Sigmoid colon (tissue), 7 donors: ENCODE measurements around the gene MAMSTR. TPM values are rescaled to one million over a fixed set of nuclear protein-coding genes. Genes with fewer than 3 reads are reported as not detected.

Experiments used
- DNase-seq: peaks from one replicate; pipeline ENCODE4 v3.0.0-alpha.2; 2019
- H3K27ac ChIP-seq, 4 donors: fragments of 200-600 bp; sonication (generic); one replicate each; pipeline ENCODE4 v1.5.1; 2016 to 2019; ENCODE audit warnings: mild to moderate bottlenecking in 1 of 4
- H3K27me3 ChIP-seq, 3 donors: fragments of 200-600 bp; sonication (generic); one replicate each; pipeline ENCODE4 v1.5.1; 2019; ENCODE audit warnings: mild to moderate bottlenecking in 1 of 3
- H3K36me3 ChIP-seq, 4 donors: fragments of 200-600 bp; sonication (generic); one replicate each; pipeline ENCODE4 v1.5.1; 2016 to 2019
- H3K4me1 ChIP-seq, 4 donors: fragments of 200-600 bp; sonication (generic); one replicate each; pipeline ENCODE4 v1.5.1; 2017 to 2019
- H3K4me3 ChIP-seq, 4 donors: fragments of 200-600 bp; sonication (generic); one replicate each; pipeline ENCODE4 v1.5.1; 2017 to 2019; ENCODE audit warnings: mild to moderate bottlenecking in 2 of 4, moderate library complexity in 1 of 4
- H3K9me3 ChIP-seq, 4 donors: fragments of 200-600 bp in 3 of 4; sonication (generic) in 3 of 4; one replicate each; pipeline versions ENCODE4 v1.5.1 to v1.6.1; 2013 to 2019
- EP300 ChIP-seq, 4 donors: sonication (generic); formaldehyde crosslinking; IDR thresholded peaks; one replicate each; pipeline ENCODE4 v1.6.1; 2017; ENCODE audit warnings: antibody characterized with exemption in 4 of 4
- POLR2A ChIP-seq, 2 donors: fragments of 450-650 bp; IDR thresholded peaks; one replicate each; pipeline ENCODE4 v1.6.1; 2016; ENCODE audit warnings: antibody characterized with exemption in 2 of 2, mild to moderate bottlenecking in 2 of 2, moderate library complexity in 2 of 2
- POLR2AphosphoS5 ChIP-seq, 4 donors: sonication (generic); formaldehyde crosslinking; IDR thresholded peaks; one replicate each; pipeline ENCODE4 v1.6.1; 2017; ENCODE audit warnings: antibody characterized with exemption in 4 of 4
- WGBS, 2 donors: extraction: QIAGEN DNeasy Blood & Tissue Kit; methylation state at CpG; one replicate each; pipeline ENCODE4 v1.1.7; 2013; 5-methylcytosine and 5-hydroxymethylcytosine counted together
- intact Hi-C: fragments of 100-400 bp; cut with DNase I; formaldehyde crosslinking; loops from one replicate; pipeline ENCODE4 v1.15.1; 2023
- polyA plus RNA-seq, 3 donors: library from polyadenylated mRNA; stranded (reverse); fragments of 200-250 nt; gene quantifications; one replicate each; pipeline ENCODE4 v1.2.3, GENCODE V29; 2013
- total RNA-seq, 4 donors: library from RNA; depleted of rRNA; stranded (reverse); fragments of >200 nt; gene quantifications; one replicate each; pipeline ENCODE4 v1.1.0, GENCODE V29; 2016
- TF ChIP-seq, protein P1 (sequence below), 4 experiments: fragments of 450-650 bp in 3 of 4; fragments of 200-600 bp in 1 of 4; IDR thresholded peaks; one replicate each; pipeline ENCODE4 v1.5.1; 2016 to 2019; ENCODE audit warnings: antibody characterized with exemption in 4 of 4, mild to moderate bottlenecking in 3 of 4, moderate library complexity in 2 of 4
- donor health status: healthy with polysubstance abuse.
- donor health status: Bipolar disorder and iron deficiency.
- donor health status: healthy.

Gene MAMSTR
- total and polyA plus RNA-seq, 7 donors = 0.69 to 1.8 (median 0.89) TPM; not detected in 1

DNA sequence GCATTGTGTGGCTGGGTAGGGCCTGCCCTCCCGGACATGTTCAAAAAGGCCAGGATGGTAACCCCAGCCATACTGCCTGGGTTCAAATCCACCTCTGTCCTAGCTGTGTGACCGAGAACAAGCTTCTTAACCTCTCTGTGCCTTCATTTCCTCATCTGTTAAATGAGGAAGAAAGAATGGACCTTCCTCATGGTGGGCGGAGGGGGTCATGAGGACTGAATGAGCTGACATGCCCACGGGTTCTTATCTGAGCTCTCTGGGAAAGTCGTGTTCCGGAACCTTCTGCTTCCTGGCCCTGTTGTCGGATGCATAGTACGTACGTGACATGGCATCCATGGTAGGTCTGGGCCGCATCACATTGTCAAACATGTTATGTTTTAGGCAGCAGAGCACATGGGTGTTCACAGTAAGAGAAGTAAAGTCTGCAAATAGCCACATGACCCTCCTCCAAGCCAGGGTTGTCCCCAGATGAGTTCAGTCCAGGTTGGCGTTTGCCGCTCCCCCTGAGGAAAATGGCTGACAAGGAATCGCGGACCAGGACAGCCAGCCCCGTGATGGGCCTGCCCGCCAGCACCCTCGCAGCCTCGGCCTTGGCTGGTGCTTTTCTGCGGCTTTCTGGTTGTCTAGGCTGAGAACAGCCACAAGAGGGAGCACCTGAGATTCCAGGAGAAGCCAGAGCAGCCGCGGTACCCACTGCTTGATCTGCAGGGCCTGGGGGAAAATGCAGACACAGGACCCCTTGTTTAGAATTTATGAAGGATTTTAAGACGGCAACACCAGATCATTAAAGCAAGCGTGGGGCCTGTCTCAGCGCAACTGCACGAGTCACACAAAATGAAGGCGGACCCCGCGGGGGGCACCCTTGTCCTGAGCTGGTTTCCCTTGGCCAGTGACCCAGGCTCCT, 44.4 kb downstream of the MAMSTR start:
- TF ChIP-seq, protein P1, sequence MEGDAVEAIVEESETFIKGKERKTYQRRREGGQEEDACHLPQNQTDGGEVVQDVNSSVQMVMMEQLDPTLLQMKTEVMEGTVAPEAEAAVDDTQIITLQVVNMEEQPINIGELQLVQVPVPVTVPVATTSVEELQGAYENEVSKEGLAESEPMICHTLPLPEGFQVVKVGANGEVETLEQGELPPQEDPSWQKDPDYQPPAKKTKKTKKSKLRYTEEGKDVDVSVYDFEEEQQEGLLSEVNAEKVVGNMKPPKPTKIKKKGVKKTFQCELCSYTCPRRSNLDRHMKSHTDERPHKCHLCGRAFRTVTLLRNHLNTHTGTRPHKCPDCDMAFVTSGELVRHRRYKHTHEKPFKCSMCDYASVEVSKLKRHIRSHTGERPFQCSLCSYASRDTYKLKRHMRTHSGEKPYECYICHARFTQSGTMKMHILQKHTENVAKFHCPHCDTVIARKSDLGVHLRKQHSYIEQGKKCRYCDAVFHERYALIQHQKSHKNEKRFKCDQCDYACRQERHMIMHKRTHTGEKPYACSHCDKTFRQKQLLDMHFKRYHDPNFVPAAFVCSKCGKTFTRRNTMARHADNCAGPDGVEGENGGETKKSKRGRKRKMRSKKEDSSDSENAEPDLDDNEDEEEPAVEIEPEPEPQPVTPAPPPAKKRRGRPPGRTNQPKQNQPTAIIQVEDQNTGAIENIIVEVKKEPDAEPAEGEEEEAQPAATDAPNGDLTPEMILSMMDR (IDR thresholded peaks at IDR 0.05) = peak; percentile 81 to 91 (median 86)
- TF ChIP-seq POLR2A (IDR thresholded peaks at IDR 0.05) (no peak), EP300 (IDR thresholded peaks at IDR 0.05) (no peak), POLR2AphosphoS5 (IDR thresholded peaks at IDR 0.05) (peak in 1 of 4 donors; percentile 15)
- 42 to 43% methylated on average over 28 of the region's 28 CpGs for WGBS, 2 donors
- DNase-seq = peak; percentile 92
- Histone ChIP-seq H3K4me1 (peaks cover 0 to 12% (median 9%) of the 10 kb centered on the region in 4 donors), H3K27ac (peak overlapping the region in 1 of 4 donors; percentile 20), H3K27me3 (no peaks in the 10 kb centered on the region), H3K9me3 (no peaks in the 10 kb centered on the region), H3K4me3 (no peak overlapping the region), H3K36me3 (no peaks in the 10 kb centered on the region)
- intact Hi-C loops = loop anchor here (2.0 kb wide), 3 partner anchors 28 to 64 kb away; partner anchors contain the start of gene CA11

DNA sequence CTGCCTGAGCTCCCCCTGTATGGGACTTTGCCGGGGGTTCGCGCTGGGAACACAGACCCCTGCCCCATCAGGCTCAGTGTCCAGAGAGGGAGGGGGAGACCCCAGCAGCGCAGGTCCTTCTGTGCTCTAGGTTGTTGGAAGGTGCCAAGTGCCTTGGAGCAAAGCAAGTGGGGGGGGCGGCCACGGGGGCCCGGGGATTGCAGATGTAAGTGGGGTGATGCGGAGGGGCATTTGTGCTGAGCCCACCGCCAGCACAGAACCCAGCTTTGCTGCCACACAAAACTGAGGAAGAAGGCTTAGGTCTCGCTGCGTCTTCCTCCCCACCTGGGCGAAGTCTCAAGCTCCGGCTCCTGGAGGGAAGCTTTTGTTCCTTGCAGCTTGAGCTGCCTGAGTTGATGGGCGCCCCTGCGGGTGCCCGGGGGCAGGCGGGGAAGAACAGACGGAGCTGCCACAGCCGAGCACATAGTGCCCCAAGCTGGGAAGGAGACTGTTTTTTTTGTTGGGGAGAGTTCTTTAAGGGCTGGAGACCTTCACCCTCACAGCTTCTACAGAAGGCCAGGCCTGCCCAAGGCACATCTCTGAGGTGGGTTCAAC, 45.2 kb downstream of the MAMSTR start:
- Histone ChIP-seq H3K27me3 (no peaks in the 10 kb centered on the region), H3K4me1 (peaks cover 0 to 12% (median 9%) of the 10 kb centered on the region in 4 donors), H3K4me3 (no peak overlapping the region), H3K36me3 (no peaks in the 10 kb centered on the region), H3K27ac (no peak overlapping the region), H3K9me3 (no peaks in the 10 kb centered on the region)
- TF ChIP-seq, protein P1 (IDR thresholded peaks at IDR 0.05) = no peak
- TF ChIP-seq POLR2AphosphoS5 (IDR thresholded peaks at IDR 0.05) = no peak
- TF ChIP-seq EP300 (IDR thresholded peaks at IDR 0.05) = no peak
- TF ChIP-seq POLR2A (IDR thresholded peaks at IDR 0.05) = no peak
- DNase-seq = no peak
- WGBS, 2 donors = 90 to 92% methylated on average over 19 of the region's 19 CpGs
- intact Hi-C loops = loop anchor here (2.0 kb wide), 3 partner anchors 28 to 64 kb away; partner anchors contain the start of gene CA11

DNA sequence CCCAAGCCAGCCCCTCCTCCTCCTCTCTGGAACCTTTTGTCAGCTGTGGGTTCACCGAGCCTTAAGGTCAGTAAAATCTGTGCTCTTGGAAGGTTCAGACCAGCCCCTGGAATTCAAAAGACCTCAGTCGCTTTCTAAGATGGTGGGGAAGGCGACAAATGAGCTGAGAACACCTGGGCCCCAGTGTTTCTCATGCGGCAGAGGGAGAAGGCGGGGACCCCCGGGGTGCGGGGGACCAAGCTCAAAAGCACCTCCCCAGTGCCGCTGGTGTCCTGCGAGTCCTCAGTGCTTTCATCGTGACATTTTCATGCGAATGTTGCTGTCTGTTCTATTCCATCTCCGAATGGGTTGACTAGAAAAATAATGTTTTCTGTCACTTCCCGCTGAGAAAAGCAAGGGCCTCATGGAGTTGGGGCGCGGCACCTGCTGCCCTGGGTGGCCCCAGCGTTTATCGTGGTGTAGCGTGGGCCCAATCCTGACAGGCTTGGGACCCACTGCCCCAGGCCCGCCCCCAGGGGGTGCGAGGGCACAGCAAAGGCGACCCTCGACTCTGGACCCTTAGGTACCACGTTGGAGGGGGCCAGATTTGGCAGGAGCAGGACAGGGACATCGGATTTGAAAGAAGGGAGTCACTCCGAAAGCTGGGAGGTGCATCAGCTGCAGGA, 46.0 kb downstream of the MAMSTR start:
- no peak overlapping the region for H3K27ac ChIP-seq
- intact Hi-C loops = loop anchor here (2.0 kb wide), 3 partner anchors 27 to 65 kb away; partner anchors contain the start of gene CA11
- no peak for DNase-seq
- TF ChIP-seq POLR2A (IDR thresholded peaks at IDR 0.05) = no peak
- TF ChIP-seq, protein P1 (IDR thresholded peaks at IDR 0.05) = no peak
- no peak for TF ChIP-seq POLR2AphosphoS5 (IDR thresholded peaks at IDR 0.05)
- TF ChIP-seq EP300 (IDR thresholded peaks at IDR 0.05) = no peak
- 83% methylated on average over 25 of the region's 25 CpGs for WGBS, 2 donors
- H3K4me3 ChIP-seq = no peak overlapping the region
- H3K27me3 ChIP-seq = no peaks in the 10 kb centered on the region
- H3K36me3 ChIP-seq = no peaks in the 10 kb centered on the region
- peaks cover 0 to 12% (median 9%) of the 10 kb centered on the region in 4 donors for H3K4me1 ChIP-seq
- no peaks in the 10 kb centered on the region for H3K9me3 ChIP-seq

DNA sequence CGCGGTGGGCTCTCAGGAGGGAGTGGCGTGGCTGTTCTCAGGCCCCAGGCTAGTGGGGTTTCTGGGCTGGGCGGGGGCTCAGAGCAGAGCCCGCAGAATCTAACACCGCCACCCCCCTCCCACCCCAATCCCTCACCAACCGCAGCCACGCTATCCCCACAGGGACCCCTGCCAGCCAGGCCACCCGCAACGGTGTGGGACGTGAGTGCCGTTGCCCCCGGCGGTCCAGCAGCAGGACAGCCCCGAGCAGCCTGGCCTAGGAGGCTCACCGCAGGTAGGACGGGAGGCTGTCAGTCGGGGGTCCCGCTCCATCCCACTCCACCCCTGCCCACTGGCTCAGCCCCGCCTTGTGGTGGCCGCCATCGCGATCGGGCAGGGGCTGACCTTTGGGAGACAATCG, 46.5 kb downstream of the MAMSTR start, which contains the start of gene NTN5:
Gene NTN5, minus strand, starts transcription at position 24 of the 400 bp plus-strand sequence. CDS start 2,031 bp downstream, outside the sequence.
- no peak for DNase-seq
- TF ChIP-seq EP300 (IDR thresholded peaks at IDR 0.05) = no peak
- WGBS, 2 donors = 86 to 92% methylated on average over 25 of the region's 25 CpGs
- Histone ChIP-seq H3K4me3 (no peak within 1 kb of the TSS), H3K27me3 (no peaks in the 10 kb centered on the region), H3K9me3 (no peaks in the 10 kb centered on the region), H3K36me3 (no peaks in the 10 kb centered on the region), H3K4me1 (peaks cover 0 to 12% (median 9%) of the 10 kb centered on the region in 4 donors), H3K27ac (no peak within 1 kb of the TSS)
- intact Hi-C loops = no loop called here
